Neuronal stem cell (in vitro differentiated cells): ENCODE data around the gene GALNS.

Experiments used
- DNase-seq: peaks from one replicate; pipeline ENCODE4 v3.0.0-alpha.2; 2013; ENCODE audit warnings: low spot score
- H2AFZ ChIP-seq: one replicate; pipeline ENCODE4 v1.6.1; 2013; ENCODE audit warnings: mild to moderate bottlenecking, low read length, inconsistent platforms
- H2AK5ac ChIP-seq: 2 replicates; pipeline ENCODE4 v1.6.1; 2013; ENCODE audit warnings: low read depth, mild to moderate bottlenecking, inconsistent platforms, low read length, moderate library complexity, mixed read lengths
- H2BK120ac ChIP-seq: 2 replicates; pipeline ENCODE4 v1.6.1; 2013; ENCODE audit warnings: low read depth, mild to moderate bottlenecking, inconsistent platforms, low read length, moderate library complexity, mixed read lengths
- H2BK12ac ChIP-seq: one replicate; pipeline ENCODE4 v1.6.1; 2013; ENCODE audit warnings: low read length, inconsistent platforms
- H2BK15ac ChIP-seq: 2 replicates; pipeline ENCODE4 v1.6.1; 2013; ENCODE audit warnings: mild to moderate bottlenecking, low read length, inconsistent platforms, mixed read lengths
- H2BK5ac ChIP-seq: one replicate; pipeline ENCODE4 v1.6.1; 2013; ENCODE audit warnings: inconsistent platforms, mild to moderate bottlenecking, low read length, moderate library complexity
- H3K14ac ChIP-seq: one replicate; pipeline ENCODE4 v1.6.1; 2013; ENCODE audit warnings: low read length, inconsistent platforms
- H3K18ac ChIP-seq: 2 replicates; pipeline ENCODE4 v1.6.1; 2013; ENCODE audit warnings: low read length, inconsistent platforms
- H3K23ac ChIP-seq: 2 replicates; pipeline ENCODE4 v1.6.1; 2013; ENCODE audit warnings: low read depth, mild to moderate bottlenecking, mixed read lengths, low read length, inconsistent platforms; ENCODE audit not compliant: poor library complexity
- H3K27ac ChIP-seq: replicated peaks from 3 replicates; pipeline ENCODE4 v1.5.1; 2013; ENCODE audit warnings: low read length, inconsistent platforms
- H3K27me3 ChIP-seq, 3 experiments: 2 replicates each; pipeline ENCODE4 v1.6.1; 2013; ENCODE audit warnings: low read length in 3 of 3, mild to moderate bottlenecking in 2 of 3, inconsistent platforms in 1 of 3, low read depth in 1 of 3, mixed read lengths in 1 of 3, moderate library complexity in 1 of 3; ENCODE audit not compliant: control insufficient read depth in 3 of 3, insufficient read depth in 3 of 3
- H3K36me3 ChIP-seq, 2 donors: replicated peaks in 1 of 2; 2 replicates each; pipeline ENCODE4 v1.6.1; 2013; ENCODE audit warnings: low read length in 2 of 2; ENCODE audit not compliant: control insufficient read depth in 2 of 2, insufficient read depth in 2 of 2
- H3K4ac ChIP-seq: 2 replicates; pipeline ENCODE4 v1.6.1; 2013; ENCODE audit warnings: inconsistent platforms, mild to moderate bottlenecking, low read length, moderate library complexity
- H3K4me1 ChIP-seq, 2 donors: 1 replicate in 1 of 2; 2 replicates in 1 of 2; pipeline ENCODE4 v1.6.1; 2013; ENCODE audit warnings: low read length in 2 of 2, low read depth in 1 of 2; ENCODE audit not compliant: control insufficient read depth in 2 of 2, insufficient read depth in 1 of 2
- H3K4me2 ChIP-seq: one replicate; pipeline ENCODE4 v1.6.1; 2013; ENCODE audit warnings: mild to moderate bottlenecking, low read length, inconsistent platforms; ENCODE audit not compliant: insufficient read depth, poor library complexity, severe bottlenecking
- H3K4me3 ChIP-seq, 2 donors: 2 replicates each; pipeline ENCODE4 v1.5.1; 2013; ENCODE audit warnings: low read length in 2 of 2, mild to moderate bottlenecking in 2 of 2, inconsistent platforms in 1 of 2, moderate library complexity in 1 of 2
- H3K79me1 ChIP-seq: one replicate; pipeline ENCODE4 v1.6.1; 2013; ENCODE audit warnings: low read depth, mild to moderate bottlenecking, inconsistent platforms, low read length, moderate library complexity
- H3K9ac ChIP-seq: one replicate; pipeline ENCODE4 v1.6.1; 2013; ENCODE audit warnings: mild to moderate bottlenecking, low read depth, low read length, inconsistent platforms; ENCODE audit not compliant: poor library complexity
- H3K9me3 ChIP-seq, 2 donors: replicated peaks in 1 of 2; 2 replicates each; pipeline versions ENCODE3 to v1.6.1; 2013; ENCODE audit warnings: low read length in 2 of 2, mild to moderate bottlenecking in 2 of 2, inconsistent platforms in 1 of 2, low read depth in 1 of 2, mixed read lengths in 1 of 2, moderate library complexity in 1 of 2; ENCODE audit not compliant: control insufficient read depth in 2 of 2, insufficient read depth in 1 of 2
- H4K8ac ChIP-seq: one replicate; pipeline ENCODE4 v1.6.1; 2013; ENCODE audit warnings: low read depth, mild to moderate bottlenecking, inconsistent platforms, low read length, moderate library complexity
- H4K91ac ChIP-seq: one replicate; pipeline ENCODE4 v1.6.1; 2013; ENCODE audit warnings: low read length, low read depth, mild to moderate bottlenecking, inconsistent platforms; ENCODE audit not compliant: poor library complexity
- WGBS, 2 donors: extraction: QIAGEN DNeasy Blood & Tissue Kit; methylation state at CpG; one replicate each; pipeline ENCODE4 v1.1.7; 2013; ENCODE audit warnings: missing lambda C conversion rate in 2 of 2, mixed read lengths in 1 of 2; ENCODE audit not compliant: insufficient read length in 2 of 2, insufficient replicate concordance in 1 of 2; ENCODE audit errors: extremely low coverage in 2 of 2; 5-methylcytosine and 5-hydroxymethylcytosine counted together

GALNS gene

GRCh38 chr16:88778541-88779065, 78.1 kb downstream of the GALNS start:
- Histone ChIP-seq H3K4ac (no peak overlapping the region), H3K4me1 (peaks cover 17 to 28% of the 10 kb centered on the region in 2 donors)

DNA sequence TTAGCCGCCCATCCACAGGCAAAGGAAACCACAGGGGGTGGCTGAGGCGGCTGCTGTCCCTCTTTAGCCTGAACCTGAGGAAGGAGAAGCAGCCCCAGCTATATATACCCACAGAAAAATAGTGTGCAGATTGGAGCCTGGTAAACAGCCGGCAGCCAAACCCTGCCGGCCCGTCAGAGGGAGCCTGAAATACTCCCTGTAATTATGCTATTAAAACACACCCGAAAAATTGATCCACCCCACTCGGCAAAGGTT, 78.5 kb downstream of the GALNS start:
- Histone ChIP-seq H3K4me2 (no peak overlapping the region), H3K18ac (peak overlapping the region; percentile 80), H2AK5ac (peak overlapping the region; percentile 30), H2AFZ (peak overlapping the region; percentile 72), H3K36me3 (no peaks in the 10 kb centered on the region), H2BK15ac (no peak overlapping the region), H3K27me3 (peaks cover 0 to 25% (median 0%) of the 10 kb centered on the region in 3 experiments), H3K4ac (no peak overlapping the region), H3K27ac (no peak overlapping the region), H2BK120ac (no peak overlapping the region), H4K91ac (no peak overlapping the region), H2BK12ac (peak overlapping the region; percentile 73), H3K79me1 (peaks cover 6% of the 10 kb centered on the region), H2BK5ac (peak overlapping the region; percentile 87), H4K8ac (peak overlapping the region; percentile 6), H3K4me1 (peaks cover 20 to 30% of the 10 kb centered on the region in 2 donors), H3K9ac (no peak overlapping the region), H3K23ac (no peak overlapping the region), H3K14ac (no peak overlapping the region), H3K4me3 (no peak overlapping the region), H3K9me3 (no peaks in the 10 kb centered on the region)
- no CpG with 5 or more reads among the region's 7 CpGs for WGBS, 2 donors
- DNase-seq: no peak

More at GRCh38 chr16:88778541-88779065, 78.1 kb downstream of the GALNS start:
- H3K4me3 ChIP-seq: no peak overlapping the region
- no peaks in the 10 kb centered on the region for H3K36me3 ChIP-seq
- H3K14ac ChIP-seq: peak overlapping the region; percentile 56
- no peak for DNase-seq
- H3K79me1 ChIP-seq: peaks cover 6% of the 10 kb centered on the region
- no peak overlapping the region for H3K9ac ChIP-seq
- no peak overlapping the region for H2BK15ac ChIP-seq
- no peak overlapping the region for H2AFZ ChIP-seq
- H3K27me3 ChIP-seq: peaks cover 0 to 29% (median under 1%) of the 10 kb centered on the region in 3 experiments
- H4K91ac ChIP-seq: no peak overlapping the region
- WGBS, 2 donors: no CpG with 5 or more reads among the region's 30 CpGs
- H3K4me2 ChIP-seq: no peak overlapping the region
- peak overlapping the region; percentile 80 for H3K23ac ChIP-seq
- peak overlapping the region; percentile 87 for H2BK5ac ChIP-seq
- H4K8ac ChIP-seq: no peak overlapping the region
- peak overlapping the region; percentile 4 for H3K18ac ChIP-seq
- no peaks in the 10 kb centered on the region for H3K9me3 ChIP-seq
- peak overlapping the region; percentile 73 for H2BK12ac ChIP-seq
- no peak overlapping the region for H3K27ac ChIP-seq
- H2BK120ac ChIP-seq: no peak overlapping the region
- peak overlapping the region; percentile 30 for H2AK5ac ChIP-seq

DNA sequence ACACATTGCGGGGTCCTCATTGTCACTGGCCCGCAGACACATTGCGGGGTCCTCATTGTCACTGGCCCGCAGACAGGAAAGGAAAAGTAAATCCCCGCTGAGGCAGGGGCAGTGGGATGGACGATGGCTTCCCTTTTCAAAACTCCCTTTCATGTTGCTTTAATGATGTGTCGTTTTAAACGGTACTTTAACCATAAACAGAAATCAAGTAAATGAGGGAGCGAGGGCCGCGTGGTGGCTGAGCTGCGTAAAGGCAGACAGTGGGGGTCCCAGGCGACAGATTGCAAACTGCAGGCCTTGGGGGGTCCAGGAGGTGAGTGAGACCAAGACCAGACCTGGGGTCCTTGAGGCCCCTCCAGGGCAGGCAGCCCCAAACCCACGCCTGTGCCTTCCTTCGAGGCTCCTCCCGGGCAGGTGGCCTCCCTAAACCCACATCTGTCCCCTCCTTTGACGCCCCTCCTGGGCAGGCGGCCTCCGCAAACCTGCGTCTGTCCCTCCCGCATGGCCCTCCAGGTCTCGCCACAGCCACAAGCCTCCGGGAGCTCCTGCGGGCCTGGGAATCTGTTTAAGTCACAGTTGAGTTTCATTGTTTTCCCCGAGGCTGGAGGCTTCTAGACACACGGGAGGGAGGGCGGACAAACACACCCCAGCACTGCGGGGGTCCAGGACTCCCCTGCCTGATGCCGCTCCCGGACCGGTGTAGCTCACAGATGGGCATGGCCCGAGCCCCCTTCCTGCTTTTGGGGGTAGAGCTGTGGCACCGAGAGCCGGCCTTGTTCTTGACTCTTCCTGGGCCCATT, 79.1 kb downstream of the GALNS start:
- Histone ChIP-seq H3K79me1 (peaks cover 6% of the 10 kb centered on the region), H2BK5ac (peak overlapping the region; percentile 87), H3K36me3 (no peaks in the 10 kb centered on the region), H3K23ac (no peak overlapping the region), H3K4me3 (no peak overlapping the region), H3K9ac (peak overlapping the region; percentile 60), H3K18ac (peak overlapping the region; percentile 97), H3K4me2 (peak overlapping the region; percentile 31), H2BK120ac (peak overlapping the region; percentile 28), H2BK12ac (peak overlapping the region; percentile 90), H4K91ac (no peak overlapping the region), H3K4ac (peak overlapping the region; percentile 76), H4K8ac (peak overlapping the region; percentile 6), H3K14ac (peak overlapping the region; percentile 31), H3K9me3 (no peaks in the 10 kb centered on the region), H3K27ac (no peak overlapping the region), H2AK5ac (peak overlapping the region; percentile 99), H3K27me3 (peaks cover 0 to 20% (median 0%) of the 10 kb centered on the region in 3 experiments), H2BK15ac (peak overlapping the region; percentile 97), H2AFZ (peak overlapping the region; percentile 72), H3K4me1 (peaks cover 20 to 35% of the 10 kb centered on the region in 2 donors)
- WGBS, 2 donors: no CpG with 5 or more reads among the region's 34 CpGs
- DNase-seq: no peak

- no peaks in the 10 kb centered on the region for H3K36me3 ChIP-seq
- H3K23ac ChIP-seq: no peak overlapping the region
- no peak overlapping the region for H4K91ac ChIP-seq
- no peak overlapping the region for H3K4me3 ChIP-seq
- DNase-seq: no peak
- H4K8ac ChIP-seq: no peak overlapping the region
- H2BK15ac ChIP-seq: peak overlapping the region; percentile 75
- peaks cover 9% of the 10 kb centered on the region for H3K79me1 ChIP-seq
- H2BK120ac ChIP-seq: no peak overlapping the region
- peak overlapping the region; percentile 99 for H2BK12ac ChIP-seq
- no peak overlapping the region for H2BK5ac ChIP-seq
- H3K4me1 ChIP-seq: peaks cover 27 to 35% of the 10 kb centered on the region in 2 donors
- H3K4me2 ChIP-seq: no peak overlapping the region
- no peak overlapping the region for H3K4ac ChIP-seq
- H3K9me3 ChIP-seq: peaks cover 0 to 2% of the 10 kb centered on the region in 2 donors
- H3K27ac ChIP-seq: no peak overlapping the region
- peak overlapping the region; percentile 94 for H3K14ac ChIP-seq
- peaks cover 0 to 8% (median 0%) of the 10 kb centered on the region in 3 experiments for H3K27me3 ChIP-seq
- peak overlapping the region; percentile 52 for H2AK5ac ChIP-seq
- H3K9ac ChIP-seq: no peak overlapping the region
- WGBS, 2 donors: no CpG with 5 or more reads among the region's 18 CpGs
- peak overlapping the region; percentile 27 for H3K18ac ChIP-seq
- no peak overlapping the region for H2AFZ ChIP-seq
Observed at GRCh38 chr16:88775825-88776224, 80.9 kb downstream of the GALNS start.
